ENCODE measurements around the gene LRRC2. TPM values are rescaled to one million over a fixed set of nuclear protein-coding genes. Genes with fewer than 3 reads are reported as not detected.
A peak's percentile ranks its signal among the peaks of the same experiment; 100 is the strongest.

The LRRC2 gene
- total RNA-seq, 1 experiment from 2014 or later, result 2.6 TPM

GRCh38 chr3:46607603-46608028 is 41.5 kb upstream of the LRRC2 start:
- no peak overlapping the region for H3K4me3 Mint-ChIP-seq
- H4K91ac ChIP-seq (ENCODE audit: insufficient read length, low read depth, low read length), result no peak overlapping the region
- H4K20me1 ChIP-seq (ENCODE audit: control insufficient read depth, insufficient read depth, insufficient read length), result no peaks in the 10 kb centered on the region
- H3K79me2 ChIP-seq (ENCODE audit: insufficient read depth, low read length), result no peaks in the 10 kb centered on the region
- no peak overlapping the region for H3K23ac ChIP-seq (ENCODE audit: insufficient read length, low read depth, low read length)
- H4K5ac ChIP-seq (ENCODE audit: insufficient read length, low read depth, low read length), result no peak overlapping the region
- no peak overlapping the region for H2AK5ac ChIP-seq (ENCODE audit: insufficient read length, low read length)
- no peak overlapping the region for H4K8ac ChIP-seq (replicated peaks; ENCODE audit: insufficient read length, low read depth, low read length)
- H3K4me2 ChIP-seq (ENCODE audit: insufficient read depth, insufficient read length, low read length), result no peak overlapping the region
- H3K36me3 Mint-ChIP-seq (ENCODE audit: insufficient read depth in 1 of 3, low read depth in 3 of 3), result no peaks in the 10 kb centered on the region
- no CpG with 5 or more reads among the region's 6 CpGs for WGBS (ENCODE audit: extremely low coverage, insufficient read length, low lambda C conversion rate)
- H3K14ac ChIP-seq (ENCODE audit: insufficient read depth, low read length), result no peak overlapping the region
- no peak overlapping the region for H3K9ac ChIP-seq (ENCODE audit: extremely low read depth, insufficient read length, low read length)
- no peak overlapping the region for H3K18ac ChIP-seq (ENCODE audit: insufficient read length, low read depth, low read length)
- H3T11ph ChIP-seq (ENCODE audit: low read length), result no peak overlapping the region
- no peak overlapping the region for H2BK15ac ChIP-seq (ENCODE audit: low read depth, low read length)
- no peak overlapping the region for H3K56ac ChIP-seq (ENCODE audit: insufficient read length, low read depth, low read length)
- no peaks in the 10 kb centered on the region; the same call in 1 of the 2 replicates for H3K27me3 ChIP-seq (ENCODE audit: insufficient read depth, low read length)
- no peaks in the 10 kb centered on the region for H3K79me1 ChIP-seq (ENCODE audit: insufficient read depth, low read depth, low read length, poor library complexity, severe bottlenecking)
- 0 out of 2 replicates have a peak, but pooled peaks cover 2% of the 10 kb centered on the region for H3K27me3 Mint-ChIP-seq (ENCODE audit: low read depth)
- peaks cover 7% of the 10 kb centered on the region; the same call in 1 of the 2 replicates for H3K4me1 ChIP-seq (ENCODE audit: insufficient read depth, low read length)
- H3K27ac ChIP-seq (ENCODE audit: insufficient read length, low read depth, low read length), result no peak overlapping the region
- peaks cover 49 to 53% of the 10 kb centered on the region in 2 experiments for H3K4me1 Mint-ChIP-seq
- H3K4ac ChIP-seq (ENCODE audit: low read depth, low read length), result no peak overlapping the region
- H2BK5ac ChIP-seq (ENCODE audit: insufficient read length, low read length), result no peak overlapping the region
- H3K9me3 ChIP-seq (ENCODE audit: control insufficient read depth, low read depth, low read length), result no peaks in the 10 kb centered on the region
- peak; percentile 77 for DNase-seq
- no peaks in the 10 kb centered on the region for H3K9me3 Mint-ChIP-seq
- H2BK12ac ChIP-seq (ENCODE audit: insufficient read length, low read depth, low read length), result no peak overlapping the region
- no peak overlapping the region for H2AFZ ChIP-seq (ENCODE audit: low read length)
- H2BK20ac ChIP-seq (ENCODE audit: low read depth, low read length, poor library complexity, severe bottlenecking), result no peak overlapping the region
- H3K27ac Mint-ChIP-seq, result no peak overlapping the region; a peak in 1 of 7 replicates
- TF ChIP-seq CTCF (conservative IDR thresholded peaks at IDR 0.05), result peak; percentile 62
- H2BK120ac ChIP-seq (ENCODE audit: low read depth, low read length, poor library complexity, severe bottlenecking), result no peak overlapping the region
- H3K23me2 ChIP-seq (ENCODE audit: insufficient read length, low read depth, low read length, poor library complexity, severe bottlenecking), result no peaks in the 10 kb centered on the region
